Epidermal melanocyte (primary cell): ENCODE results near the gene IRF4.
"Not testable (repeated sequence)": the region's sequence is repeated elsewhere in the genome, so short reads cannot be mapped to it uniquely, and the experiment has no call there.

ENCODE experiments used
- DNase-seq: peaks from one replicate; pipeline ENCODE4 v3.0.0; 2011; ENCODE audit warnings: low spot score; ENCODE audit not compliant: insufficient read length

The IRF4 gene

DNA sequence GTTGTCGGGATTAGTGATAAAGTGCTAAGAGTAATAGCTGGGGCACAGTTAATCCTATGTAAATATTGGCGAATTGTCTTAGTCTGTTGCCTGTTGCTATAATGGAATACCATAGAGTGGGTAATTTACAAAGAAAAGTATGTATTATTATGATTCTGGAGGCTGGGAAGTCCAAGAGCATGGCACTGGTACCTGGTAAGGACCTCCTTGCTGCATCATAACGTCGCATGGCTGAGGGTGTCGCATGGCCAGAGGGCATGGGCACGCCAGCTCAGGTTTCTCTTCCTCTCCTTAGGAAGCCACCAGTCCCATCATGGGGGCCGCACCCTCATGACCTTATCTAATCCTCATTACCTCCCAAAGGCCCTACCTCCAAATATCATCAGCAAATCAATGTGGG is 29.7 kb downstream of the IRF4 start:
- DNase-seq: no peak

DNA sequence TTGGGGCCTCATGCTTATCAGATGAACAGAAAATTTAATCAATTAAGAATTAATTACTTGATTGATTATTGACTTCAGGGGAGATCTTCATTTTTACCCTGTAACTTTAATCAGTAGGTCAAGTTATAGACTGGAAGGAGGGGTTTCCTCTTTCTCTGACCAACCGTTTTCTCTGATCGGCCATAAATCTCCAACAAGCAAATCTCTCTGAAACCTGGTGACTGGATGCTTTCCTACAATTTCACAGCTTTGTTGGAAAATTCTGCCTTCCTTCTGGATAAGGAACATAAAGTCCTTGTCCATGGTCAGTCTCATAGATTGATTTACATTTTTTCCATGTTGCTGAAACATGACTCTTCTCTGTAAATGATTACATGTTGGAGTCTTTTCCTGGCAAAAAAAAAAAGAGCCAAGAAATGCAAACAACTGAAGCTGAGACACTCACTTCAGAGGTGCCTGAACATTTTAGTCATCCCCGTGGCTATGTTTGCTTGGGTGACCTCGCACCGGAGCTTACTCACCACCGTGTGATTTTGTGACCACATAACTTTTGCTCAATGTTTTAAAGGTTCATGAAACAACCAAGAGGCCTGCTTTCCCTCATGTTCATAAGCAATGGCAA is 31.0 kb downstream of the IRF4 start:
- DNase-seq: peak; percentile 72

DNA sequence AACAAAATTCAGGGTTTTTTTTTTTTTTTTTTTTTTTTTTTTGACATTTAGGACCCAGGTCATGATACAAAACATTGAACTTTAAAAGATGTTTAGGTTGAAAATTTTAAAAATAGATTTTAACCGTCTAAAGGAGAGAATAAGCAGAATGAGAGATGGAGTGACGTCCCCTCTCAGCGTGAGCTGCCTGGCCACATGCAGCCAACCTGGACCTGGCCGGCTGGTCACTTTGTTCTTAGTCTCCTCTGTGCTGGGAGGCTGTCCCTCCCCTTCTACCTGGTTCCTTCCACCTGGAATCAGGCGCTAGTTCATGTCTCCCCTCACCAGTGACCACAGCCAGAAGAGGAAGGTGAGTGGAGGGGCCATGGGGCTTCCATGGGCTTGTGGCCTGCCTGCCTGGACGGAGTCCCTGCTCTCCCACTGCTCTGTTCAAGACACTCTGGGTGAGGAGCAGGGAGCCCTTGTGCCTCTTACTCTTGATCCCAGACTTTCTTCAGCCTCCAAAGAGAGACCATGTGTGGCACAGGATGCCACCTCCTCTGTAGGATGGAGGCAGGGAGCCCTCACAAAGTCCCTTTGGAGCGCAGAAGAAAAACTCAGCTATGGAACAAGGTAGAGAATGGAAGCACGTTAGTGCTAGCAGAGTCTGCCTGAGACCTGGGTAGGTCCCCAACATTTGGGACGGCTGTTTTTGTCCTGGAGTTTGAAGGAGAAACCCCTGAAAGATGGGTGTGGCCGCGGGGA is 31.7 kb downstream of the IRF4 start:
- DNase-seq: no peak

DNA sequence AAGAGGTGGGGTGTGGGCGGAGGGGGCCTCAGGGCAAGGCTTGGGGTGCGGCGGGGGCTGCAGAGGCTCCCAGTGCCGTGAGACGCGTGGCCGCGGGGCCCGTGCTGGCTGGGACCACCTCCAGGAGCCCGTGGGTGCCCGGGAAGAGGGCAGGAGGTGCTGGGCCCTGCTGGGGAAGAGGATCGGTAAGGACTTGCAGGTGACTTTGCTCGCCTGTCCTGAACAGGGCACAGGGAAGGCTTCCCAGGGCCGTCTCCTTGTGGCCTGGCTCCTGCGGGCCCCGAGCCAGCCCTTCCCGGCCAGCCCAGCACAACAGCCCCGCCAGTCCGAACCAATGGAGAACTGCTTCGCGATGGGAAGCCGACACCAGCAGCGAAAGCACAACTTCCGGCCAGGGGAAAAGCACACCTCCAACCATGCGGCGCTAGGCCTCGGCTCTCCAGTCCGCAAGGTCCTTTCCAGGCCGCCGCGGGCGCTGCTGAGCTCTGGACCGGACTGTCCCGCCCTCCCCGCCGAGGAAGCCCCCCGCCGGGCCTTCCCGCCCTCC is 32.3 kb downstream of the IRF4 start:
- no peak for DNase-seq

DNA sequence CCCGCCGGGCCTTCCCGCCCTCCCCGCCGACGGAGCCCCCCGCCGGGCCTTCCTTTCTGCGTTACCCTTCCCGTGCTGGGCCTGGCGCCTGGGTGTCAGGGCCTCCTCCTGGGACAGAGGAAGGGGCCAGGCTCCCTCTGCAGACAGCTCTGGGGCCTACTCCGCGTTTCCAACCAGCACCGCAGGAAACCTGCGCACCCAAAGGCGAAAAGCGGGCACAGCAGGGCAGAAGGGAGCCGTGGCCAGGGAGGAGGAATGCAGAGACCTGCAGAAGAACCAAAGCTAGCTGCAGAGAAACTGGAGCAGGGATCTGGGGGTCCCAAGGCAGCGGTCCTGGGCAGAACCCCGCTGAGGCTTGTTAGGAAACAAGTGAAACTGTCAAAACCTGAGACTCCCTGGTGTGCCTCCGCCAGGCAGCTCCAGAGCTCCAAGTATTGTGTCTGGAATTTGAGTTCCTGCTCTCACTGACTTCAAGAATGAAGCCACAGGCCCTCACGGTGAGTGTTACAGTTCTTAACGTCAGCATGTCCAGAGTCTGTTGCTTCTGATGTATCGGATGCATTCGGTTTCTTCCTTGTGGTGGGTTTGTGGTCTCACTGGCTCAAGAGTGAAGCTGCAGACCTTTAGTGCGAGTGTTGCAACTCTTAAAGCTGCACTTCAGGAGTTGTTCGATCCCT is 33.3 kb downstream of the IRF4 start:
- no peak for DNase-seq

DNA sequence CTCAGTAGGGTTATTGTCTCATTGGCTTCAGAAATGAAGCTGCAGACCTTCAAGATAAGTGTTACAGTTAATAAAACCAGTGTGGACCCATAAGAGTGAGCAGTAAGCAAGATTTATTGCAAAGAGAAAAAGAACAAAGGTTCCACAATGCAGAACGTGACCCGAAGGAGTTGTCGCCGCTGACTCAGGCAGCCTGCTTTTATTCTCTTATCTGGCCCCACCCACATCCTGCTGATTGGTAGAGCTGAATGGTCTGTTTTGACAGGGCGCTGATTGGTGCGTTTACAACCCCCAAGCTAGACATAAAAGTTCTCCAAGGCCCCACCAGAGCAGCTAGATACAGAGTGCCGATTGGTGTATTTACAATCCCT is 33.9 kb downstream of the IRF4 start:
- not testable (repeated sequence) for DNase-seq

DNA sequence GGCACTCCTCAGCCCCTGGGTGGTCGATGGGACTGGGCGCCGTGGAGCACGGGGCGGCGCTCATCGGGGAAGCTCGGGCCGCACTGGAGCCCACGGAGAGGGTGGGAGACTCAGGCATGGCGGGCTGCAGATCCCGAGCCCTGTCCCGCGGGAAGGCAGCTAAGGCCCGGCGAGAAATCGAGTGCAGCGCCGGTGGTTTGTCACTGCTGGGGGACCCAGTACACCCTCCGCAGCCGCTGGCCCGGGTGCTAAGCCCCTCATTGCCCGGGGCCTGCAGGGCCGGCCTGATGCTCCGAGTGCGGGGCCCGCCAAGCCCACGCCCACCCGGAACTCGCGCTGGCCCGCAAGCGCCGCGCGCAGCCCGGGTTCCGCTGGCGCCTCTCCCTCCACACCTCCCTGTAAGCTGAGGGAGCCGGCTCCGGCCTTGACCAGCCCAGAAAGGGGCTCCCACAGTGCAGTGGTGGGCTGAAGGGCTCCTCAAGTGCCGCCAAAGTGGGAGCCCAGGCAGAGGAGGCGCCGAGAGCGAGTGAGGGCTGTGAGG is 34.7 kb downstream of the IRF4 start:
- not testable (repeated sequence) for DNase-seq

DNA sequence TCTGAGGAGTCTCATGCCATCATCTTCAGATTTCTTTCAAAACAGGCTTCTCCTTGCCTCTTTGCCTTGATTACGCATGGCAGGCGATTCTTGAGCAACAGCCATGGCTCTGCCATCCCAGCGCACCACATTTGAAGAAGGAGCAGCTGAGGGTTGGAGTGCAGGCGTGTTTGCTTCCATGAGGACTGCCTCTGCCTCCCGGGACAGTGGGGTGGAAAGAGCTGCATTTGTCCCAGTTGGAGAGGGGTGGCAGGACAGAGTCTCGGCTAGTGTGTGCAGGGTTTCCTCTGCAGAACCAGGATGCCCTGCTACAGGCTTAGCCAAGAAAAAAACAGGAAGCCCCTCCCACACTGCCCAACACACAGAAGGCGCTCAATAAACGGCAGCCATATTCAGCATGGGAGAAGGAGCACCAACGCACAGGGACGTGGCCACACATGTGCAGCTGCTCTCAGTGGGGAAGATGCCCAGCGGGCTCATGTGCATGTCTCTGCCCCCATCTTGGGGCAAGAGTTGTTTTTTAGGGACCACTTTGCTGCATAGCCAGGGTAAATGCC is 36.6 kb downstream of the IRF4 start:
- DNase-seq: no peak

DNA sequence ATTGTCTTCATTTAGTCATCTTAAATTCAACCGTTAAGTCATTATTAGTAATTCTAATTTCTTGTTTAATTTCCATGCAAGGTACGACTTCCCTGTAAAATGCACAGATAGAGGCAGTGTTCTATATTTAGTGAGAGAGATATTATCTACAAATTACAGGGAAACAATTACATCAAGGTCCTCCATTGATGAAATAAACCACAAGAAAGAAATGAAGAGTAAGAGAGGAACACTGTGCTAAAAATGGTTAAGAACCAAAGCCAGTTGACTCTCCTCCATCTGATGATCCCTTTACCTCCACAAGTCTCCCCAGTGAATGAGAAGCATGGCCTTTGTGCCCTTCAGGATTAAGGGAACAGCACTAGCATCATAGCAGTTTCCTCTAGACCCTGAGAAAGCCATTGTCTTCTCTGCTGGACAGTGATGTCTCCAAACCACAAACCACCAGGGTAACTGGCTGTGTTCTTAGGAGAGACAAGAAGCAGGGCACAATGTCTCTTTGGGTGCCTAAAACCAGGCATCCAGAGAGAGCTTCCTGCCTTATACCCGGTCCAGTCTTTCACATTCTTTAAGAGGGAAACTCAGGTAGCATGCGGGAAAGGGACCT is 38.1 kb downstream of the IRF4 start:
- DNase-seq: no peak

DNA sequence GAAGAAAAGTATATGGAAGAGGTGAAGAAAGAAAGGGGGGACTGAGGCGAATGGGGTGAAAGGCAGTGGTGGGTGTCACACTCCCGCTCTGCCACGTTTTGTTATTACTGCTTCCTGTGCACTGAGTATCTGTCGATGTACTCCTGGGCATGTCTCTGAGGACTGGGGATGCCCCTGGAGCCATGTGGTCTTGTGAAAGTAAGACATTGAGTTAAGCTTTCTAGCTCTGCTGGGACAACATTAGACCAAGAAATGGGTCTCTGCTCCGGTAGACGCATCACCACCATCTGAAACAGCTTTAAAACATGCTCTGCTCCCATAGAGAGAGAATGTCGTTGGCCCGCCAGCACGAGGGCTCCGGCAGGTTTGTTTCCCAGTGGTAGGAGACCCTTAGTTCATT is 40.0 kb downstream of the IRF4 start:
- DNase-seq: no peak

DNA sequence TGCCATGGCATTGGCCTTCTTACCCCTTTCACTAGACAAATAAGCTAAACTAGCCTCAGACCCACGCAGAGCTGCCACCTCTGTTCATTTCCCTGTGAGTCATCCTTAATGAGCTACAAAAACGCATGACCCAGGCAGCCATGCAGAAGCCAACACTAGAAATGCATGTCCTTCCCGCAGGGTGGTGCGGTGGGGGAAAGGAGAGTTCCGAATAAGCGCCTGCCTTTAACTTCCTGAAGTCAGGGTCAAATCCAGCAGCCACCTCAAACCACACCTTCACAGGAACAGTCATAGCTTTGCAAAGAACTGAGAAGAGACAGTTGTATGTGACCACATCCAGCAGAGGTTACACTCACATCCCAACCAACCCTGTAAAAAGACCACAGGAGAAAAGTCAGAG is 40.4 kb downstream of the IRF4 start:
- DNase-seq: no peak

DNA sequence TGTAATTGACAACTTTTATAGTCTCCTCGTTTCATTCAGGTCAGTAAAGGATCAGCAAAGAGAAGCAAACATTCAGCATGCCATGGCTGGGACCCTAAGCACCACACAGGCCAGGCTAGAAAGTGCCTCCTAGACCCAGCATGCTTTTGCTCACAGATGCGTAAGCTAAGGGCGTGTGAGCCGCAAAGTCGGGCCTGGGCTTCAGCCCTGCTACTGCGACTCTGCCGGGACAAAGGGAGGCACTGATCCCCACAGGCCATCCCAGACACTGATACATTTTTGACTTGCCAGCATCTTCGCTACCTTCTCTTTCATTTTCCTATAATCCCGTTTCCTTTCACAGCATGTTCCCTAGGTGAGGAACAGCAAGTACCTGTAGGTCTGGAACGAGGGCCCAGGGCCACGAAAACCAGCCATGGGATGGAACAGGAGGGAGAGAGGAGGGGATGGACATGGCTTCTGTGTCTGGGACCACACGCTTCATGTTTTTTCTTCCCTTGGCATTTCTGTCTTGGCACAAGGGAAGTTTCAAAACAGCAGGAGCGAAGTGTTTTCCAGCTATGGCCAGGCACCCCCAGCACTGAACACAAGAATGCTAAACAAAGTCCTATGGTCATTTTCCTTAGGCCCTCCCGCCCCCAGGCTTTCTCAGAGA is 42.6 kb downstream of the IRF4 start:
- DNase-seq: no peak

DNA sequence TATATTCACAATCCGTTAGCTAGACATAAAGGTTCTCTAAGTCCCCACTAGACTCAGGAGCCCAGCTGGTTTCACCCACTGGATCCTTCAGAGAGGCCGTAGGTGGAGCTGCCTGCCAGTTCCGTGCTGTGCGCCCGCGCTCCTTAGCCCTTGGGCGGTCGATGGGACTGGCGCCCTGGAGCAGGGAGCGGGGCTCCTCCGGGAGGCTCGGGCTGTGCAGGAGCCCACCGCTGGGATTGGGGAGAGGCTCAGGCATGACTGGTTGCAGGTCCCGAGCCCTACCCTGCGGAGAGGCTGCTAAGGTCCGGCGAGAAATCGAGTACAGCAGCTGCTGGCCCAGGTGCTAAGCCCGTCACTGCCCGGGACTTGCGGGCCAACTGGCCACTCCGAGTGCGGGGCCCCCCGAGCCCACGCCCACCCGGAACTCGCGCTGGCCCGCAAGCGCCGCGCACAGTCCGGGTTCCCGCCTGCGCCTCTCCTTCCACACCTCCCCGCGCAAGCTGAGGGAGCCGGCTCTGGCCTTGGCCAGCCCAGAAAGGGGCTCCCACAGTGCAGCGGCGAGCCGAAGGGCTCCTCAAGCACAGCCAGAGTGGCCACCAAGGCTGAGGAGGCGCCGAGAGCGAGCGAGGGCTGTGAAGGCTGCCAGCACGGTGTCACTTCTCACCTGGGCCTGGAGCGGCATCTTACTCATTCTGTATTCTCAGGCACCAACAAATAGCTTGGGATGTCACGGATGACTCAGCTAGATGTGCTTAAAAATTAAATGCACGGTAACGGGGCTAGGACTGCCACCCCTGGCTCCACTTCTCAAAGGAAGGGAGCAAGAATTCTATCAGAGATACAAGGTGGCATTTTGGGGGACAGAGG is 44.1 kb downstream of the IRF4 start:
- no peak for DNase-seq

DNA sequence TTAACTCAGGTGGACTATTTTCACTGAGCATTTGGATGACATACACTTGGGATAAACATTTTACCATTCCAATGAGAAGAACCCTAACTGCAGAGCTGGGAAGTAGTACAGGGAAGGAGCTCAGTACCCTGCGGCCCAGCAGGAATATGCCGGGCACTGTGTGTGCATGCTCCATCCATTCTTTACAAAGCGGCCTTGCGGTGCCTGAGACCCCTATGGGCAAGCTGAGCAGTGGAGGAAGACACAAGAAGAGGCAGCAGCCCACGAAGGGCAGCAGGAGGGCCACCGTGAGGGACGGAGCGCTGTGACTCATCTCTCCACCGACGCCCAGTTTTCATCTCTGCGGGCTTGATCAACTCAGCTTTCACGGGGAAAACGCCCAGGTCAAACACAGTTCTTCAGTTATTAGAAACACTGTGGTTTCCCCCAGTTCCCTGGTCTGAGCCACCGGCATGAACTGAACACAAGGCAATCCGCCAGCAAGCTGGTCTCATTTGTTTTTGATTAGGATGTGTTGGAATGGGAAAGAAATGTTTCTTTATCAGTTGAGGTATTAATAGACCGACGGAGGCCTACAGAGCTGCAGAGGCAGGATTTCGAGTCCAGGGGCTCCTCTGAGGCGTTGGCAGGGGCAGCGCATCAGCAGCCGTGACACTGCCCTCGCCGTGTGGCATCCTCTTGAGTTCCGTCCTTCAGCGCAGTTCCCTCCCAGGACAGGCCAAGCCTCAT is 44.9 kb downstream of the IRF4 start:
- DNase-seq: no peak

DNA sequence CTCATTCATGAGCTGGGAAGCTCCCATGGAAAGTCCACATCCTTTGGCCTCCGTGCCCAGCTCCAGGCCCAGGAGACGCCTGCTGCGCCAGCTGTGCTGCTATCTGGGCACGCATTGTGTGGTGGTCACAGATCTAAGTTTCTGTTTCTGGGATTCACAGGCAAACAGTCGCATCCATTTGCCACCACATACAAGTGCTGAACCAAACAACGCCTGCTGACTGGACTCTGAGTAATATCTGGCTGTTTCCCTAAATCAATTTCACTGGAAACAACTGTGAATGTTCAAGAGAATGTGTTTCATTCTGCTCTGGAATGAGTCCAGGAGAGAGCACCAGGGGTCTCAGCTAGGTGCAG is 45.5 kb downstream of the IRF4 start:
- no peak for DNase-seq

DNA sequence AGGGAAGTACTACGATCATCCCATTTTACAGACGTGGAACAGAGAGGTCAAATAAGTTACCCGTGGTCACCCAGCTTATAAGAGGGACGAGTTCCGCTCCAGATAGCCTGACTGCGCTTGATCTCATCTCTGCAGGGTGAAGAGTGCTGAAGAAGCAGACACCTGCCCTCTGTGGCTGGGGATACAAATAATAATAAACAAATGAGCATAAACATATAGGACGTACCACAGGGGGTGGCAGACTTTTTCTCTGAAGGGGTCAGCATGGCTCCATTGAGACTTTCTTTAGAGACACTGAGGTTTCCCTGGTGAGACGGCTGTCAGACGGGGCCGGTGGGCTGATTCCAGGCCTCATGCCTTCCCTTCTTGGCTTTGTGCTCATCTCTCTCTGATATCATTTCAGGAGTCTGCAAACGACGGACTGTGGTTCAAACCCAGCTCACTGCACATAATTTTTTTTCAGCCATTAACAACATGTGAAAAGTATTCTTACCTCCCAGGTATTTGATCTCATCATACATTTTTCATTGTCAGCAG is 47.1 kb downstream of the IRF4 start:
- no peak for DNase-seq

DNA sequence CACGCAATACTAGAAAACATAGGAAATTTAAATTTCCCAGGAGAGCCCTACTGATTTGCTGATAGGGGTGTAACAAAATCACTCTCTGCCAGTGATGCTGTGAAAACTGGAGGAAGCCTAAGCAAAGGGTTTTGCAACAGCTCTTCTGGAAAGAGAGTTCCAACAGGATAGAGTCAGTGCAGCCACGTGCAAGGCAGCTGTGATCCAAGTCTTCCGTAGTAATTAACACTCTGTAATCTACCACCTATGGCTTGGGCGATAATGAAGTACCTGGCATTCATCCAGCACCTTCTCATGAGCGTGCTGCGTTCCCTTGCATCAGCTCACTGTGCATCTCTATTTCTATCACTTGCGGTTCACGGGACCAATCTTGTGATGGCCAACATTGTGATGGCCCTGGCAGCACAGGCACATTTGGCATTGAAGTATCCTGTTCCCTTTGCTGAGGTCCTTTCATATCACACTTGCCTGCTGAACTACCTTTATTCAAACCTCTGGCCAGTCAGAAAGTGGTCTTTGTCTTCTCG is 48.2 kb downstream of the IRF4 start:
- DNase-seq: no peak

DNA sequence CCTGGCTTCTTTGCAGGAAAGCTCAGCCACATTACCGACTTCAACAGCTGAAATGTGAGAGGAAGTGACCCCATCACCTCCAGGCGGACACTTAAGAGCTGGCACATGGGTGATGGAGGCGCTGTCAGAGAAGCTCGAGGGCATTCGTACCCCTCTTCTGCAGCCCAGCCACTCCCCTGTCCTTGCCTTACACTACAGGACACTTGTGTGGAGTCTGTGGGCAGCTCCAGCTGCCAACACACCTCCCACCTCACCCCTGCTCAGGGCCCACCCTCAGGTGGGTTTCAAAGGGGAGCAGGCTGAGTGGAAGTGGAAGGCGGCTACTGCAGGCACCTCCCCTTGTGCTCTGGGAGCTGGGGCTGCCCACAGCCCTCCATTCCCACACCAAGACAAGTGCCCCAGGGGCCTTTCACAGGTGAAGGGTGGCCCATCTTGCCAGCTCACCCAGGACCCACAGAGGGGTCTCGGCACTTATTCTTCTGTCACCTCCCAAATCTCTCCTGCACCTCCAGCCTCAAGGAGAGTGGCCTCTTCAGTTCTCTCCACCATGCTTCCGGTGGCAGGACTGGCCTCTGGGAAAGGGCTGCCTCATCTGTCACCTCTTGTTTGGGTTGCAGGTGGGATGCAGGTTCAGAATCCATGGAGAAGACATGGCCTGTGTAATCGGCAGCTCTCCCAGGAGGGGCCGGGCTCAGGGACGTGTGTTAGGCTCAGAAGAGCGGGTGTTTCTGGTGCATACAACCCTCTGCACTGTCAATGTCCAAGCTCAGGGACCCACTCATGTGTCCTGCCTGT is 49.8 kb downstream of the IRF4 start:
- no peak for DNase-seq
